Activated CD4-positive, alpha-beta T cell treated with anti-CD3 and anti-CD28 coated beads, Interleukin-2, amount 50 U/mL, for 4 hours (primary cell): ENCODE results near the gene TERF2IP.
A peak's percentile ranks its signal among the peaks of the same experiment; 100 is the strongest.

ENCODE experiments used
- DNase-seq, 2 experiments: peaks; one replicate each; pipeline ENCODE4 v3.0.0-alpha.2; 2020

TERF2IP gene, protein sequence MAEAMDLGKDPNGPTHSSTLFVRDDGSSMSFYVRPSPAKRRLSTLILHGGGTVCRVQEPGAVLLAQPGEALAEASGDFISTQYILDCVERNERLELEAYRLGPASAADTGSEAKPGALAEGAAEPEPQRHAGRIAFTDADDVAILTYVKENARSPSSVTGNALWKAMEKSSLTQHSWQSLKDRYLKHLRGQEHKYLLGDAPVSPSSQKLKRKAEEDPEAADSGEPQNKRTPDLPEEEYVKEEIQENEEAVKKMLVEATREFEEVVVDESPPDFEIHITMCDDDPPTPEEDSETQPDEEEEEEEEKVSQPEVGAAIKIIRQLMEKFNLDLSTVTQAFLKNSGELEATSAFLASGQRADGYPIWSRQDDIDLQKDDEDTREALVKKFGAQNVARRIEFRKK

DNA sequence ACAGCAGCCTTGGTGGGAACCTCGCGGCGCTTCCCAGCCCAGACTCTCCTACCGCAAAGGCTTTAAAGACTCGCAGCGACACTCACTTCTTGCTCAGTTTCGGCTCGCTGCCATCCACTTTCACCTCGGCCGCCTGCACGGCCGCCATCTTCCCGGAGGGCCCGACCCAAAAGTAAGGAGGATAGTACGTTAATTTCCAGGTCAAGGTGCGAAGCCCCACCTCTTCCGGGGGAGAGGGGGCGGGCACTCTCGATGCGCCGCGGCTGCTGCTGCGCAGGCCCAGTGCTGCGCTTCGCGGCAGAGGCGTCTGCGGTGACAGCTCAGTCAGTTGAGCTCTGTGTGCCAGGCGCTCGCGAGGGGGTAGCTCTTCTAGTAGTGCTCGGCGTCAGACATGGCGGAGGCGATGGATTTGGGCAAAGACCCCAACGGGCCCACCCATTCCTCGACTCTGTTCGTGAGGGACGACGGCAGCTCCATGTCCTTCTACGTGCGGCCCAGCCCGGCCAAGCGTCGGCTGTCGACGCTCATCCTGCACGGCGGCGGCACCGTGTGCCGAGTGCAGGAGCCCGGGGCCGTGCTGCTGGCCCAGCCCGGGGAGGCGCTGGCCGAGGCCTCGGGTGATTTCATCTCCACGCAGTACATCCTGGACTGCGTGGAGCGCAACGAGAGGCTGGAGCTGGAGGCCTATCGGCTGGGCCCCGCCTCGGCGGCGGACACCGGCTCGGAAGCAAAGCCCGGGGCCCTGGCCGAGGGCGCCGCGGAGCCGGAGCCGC is at the start of gene TERF2IP, which contains the start of gene KARS1:
Gene TERF2IP, plus strand, starts transcription at position 282 of the 773 bp plus-strand sequence. Its CDS starts 110 bp downstream, at position 392.
Gene KARS1, minus strand, starts transcription at position 174 of the 773 bp plus-strand sequence. Its CDS starts 26 bp downstream, at position 148.
- peak; percentile 91 to 93 for DNase-seq

DNA sequence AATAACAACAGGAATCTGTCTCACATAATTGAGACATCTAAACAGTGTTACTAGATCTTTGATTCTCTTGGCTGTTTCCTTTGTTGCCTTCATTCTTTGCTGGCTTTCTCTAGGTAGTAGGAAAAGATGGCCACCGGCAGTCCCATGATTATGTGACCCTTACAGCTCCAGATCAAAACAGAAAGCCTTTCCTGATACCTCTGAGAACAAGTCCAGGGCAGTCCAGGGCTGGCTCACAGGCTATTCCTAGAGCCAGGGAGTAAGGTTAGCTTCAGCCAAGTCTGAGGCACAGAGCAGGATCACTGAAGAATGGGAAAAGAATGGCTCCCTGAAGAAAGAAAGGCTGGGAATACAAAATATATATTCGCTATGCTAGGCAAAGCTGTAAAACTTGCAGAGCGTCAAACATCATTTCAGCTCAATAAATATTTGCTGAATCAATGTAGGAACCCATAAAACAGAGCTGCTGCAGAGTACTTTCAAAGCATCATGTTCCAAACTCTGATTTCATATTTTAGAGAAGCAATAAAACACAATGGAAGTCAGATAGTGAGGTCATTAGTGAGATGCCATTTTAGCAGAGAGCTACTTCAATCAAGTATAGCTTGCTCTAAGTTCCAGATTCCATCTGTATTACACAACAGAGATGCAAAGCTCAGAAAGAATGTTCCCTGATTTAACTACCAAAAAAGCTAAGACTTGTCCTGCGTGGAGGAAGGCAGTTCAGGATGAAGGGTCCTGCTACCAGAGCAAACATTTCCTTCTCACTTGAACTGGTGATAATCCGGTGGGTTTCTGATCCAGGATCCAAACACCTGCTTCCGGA is 47.9 kb upstream of the TERF2IP start:
- DNase-seq, result no peak

DNA sequence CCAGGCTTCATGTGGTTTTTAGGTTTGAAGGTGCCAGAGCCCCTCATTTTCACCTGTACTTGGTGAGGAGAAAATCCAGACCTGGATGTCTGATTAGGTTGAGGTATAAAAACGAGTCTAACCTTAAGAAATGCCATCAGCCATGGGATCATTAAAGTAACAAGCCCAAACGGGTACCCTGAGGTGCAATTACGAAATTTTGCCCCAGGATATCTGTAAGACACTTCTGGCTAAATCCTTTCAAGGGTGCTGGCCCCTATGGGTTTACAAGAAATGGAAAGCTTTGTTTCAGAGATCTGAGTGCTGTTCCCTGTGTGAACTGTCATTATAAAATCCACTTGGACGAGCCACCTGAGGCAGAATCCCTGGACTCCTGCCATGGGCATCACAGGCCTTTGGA is 44.3 kb upstream of the TERF2IP start:
- DNase-seq, result no peak

DNA sequence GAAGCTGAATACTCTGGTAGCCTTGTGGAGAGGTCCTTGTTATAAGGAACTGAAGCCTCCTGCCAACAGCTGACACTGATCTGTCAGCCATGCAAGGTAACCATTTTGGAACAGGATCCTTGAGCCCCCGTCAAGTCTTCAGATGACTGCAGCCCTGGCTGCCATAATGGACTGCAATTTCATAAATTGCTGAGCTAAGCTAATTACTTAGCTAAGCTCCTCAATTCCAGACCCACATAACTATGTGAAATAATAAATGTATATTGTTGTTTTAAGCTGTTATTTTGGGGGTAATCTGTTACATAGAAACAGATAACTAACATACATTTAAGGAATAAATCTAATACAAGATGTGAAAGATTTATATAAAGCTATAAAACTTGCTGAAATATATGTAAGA is 41.1 kb upstream of the TERF2IP start:
- no peak for DNase-seq

DNA sequence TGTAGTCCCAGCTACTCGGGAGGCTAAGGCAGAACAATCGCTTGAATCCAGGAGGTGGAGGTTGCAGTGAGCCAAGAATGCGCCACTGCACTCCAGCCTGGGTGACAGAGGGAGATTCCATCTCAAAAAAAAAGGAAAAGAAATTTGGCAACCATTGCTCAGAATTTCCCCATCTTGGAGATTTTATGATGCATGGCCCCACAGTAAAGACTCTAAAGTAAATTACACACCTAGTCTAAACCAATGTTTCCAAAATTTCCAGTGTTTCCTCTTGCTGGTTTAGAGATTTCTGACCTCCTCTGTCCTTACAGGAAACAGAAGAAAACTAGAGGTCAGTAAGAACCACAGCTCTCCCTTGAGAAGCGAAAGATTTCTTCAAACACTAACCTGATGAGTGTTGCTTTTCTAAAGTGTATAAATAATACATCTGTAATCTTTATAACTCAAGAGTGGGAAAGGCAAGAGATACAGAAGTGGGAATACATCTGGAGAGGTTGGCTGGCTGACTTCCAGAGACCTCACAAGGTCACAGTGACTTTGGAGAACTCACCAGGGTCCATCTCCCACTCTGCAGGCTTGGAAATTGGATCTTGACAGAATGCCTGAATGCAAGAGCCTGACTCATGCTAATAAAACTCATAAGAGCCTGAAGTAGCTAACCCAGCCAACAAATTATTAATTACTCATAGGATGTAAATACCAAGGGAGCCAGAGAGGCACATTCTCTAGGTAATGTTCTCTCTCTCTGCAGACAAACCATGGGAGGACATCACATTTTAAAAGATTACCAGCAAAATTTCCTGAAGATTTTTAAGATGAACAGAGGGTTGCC is 33.3 kb upstream of the TERF2IP start:
- no peak for DNase-seq

DNA sequence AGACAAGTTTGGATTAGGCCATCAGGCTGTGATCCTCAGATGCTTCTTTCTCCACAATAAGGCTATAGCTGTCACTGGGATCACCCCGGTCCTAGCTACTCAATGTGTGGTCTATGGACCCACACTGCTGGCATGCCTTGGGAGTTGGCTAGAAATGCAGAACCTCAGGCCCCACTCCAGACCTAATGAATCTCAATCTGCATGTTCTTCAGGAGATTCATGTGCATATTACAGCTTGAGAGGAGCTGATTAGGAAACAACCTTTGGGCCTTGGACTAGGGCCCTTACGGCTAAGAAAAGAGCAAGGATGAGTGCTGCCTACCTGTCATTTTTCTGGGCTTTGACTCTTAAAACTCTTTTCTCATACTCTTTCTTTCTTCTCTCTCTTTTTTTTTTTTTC is 32.0 kb upstream of the TERF2IP start:
- no peak for DNase-seq

DNA sequence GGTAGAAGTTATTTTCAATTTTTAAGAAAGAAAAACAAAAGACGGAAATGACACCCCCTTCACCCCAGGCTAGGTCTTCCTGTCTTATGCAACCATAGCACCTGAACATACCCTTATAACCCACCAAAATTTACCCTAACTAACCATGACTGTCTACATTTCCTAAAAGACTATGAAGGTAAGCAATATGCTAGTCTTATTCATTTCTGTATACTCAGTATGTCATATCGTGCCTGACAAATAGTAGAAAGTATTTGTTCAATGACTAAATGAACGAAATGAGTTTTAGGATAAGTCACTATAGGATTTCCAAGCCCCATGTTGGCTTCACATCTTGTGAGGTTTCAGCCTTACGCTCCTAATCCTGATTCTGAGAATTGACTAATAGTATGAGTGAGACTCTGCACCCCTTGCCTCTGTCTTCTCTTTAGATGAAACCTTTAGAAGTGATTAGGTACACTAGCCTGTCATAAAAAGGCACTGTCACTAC is 31.0 kb upstream of the TERF2IP start:
- no peak for DNase-seq

DNA sequence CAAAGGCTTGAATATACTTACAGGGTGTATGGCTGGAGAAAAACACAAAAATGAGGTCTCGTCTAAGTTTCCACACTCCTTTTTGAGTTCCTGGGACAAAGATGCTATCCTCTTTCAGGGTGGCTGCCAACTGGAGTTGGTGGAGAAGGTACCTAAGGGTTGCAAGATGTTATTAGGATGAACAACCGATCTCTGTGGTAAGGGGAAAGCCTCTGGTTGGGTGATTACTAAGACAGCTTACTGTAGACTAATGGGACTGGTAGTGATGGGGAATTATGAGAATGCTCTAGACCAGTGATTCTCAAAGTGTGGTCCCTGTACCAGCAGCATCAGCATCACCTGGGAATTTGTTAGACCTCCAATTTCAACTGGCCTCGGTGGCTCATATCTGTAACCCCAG is 30.5 kb upstream of the TERF2IP start:
- no peak for DNase-seq

DNA sequence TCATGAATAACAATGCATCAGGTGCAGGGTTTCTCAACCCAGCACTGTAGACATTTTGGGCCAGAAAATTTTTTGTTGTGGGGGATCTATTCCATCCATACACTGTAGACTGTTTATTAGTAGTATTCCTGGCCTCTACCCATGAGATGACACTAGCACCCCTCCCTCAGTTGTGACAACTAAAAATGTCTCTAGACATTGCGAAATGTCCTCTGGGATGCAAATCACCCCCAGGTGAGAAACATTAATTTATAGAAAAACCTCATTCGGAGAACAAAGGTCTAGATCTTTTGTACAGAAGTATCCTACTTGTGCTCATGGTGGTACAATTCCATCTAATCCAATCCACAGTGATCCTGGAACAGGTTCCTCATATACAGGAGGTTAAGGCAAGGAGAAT is 28.8 kb upstream of the TERF2IP start:
- no peak for DNase-seq

DNA sequence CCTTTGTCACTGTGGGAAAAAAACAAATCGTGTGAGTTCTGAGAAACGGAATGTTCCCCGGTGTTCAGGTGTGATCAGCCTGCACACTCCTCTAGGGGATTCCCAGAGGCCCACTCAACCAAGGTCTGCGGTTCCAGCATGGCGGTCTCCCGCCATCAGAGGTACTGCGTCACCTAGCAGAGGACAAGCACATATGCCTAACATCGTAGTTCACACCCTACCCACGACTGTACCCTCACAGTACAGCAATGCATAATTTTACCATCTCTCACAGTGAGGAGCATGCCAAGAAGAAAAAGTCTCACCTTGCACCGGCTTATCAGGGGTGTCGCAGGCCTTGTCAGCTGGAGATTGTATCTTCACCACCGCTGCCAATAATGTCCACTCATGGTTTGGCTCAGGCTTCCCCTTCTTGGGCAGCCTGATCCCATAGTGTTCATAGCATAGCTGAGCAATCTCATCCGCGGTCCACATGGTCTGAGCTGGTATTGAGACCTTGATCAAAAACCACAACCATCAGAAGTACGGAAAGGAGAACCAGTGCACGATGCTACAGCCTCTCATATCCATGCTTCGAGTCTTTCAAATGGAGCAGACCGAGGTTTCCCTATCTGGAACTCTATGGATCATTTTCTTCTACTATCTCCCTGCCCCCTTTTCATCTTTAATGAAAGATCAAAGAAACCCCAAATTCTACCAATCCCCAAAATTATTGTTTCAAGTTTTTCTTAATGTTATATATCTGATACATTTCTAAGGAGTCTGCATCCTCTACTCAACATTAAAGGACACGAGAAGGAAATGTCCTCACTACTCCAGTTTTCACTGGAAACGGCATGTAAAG is 27.0 kb upstream of the TERF2IP start:
- DNase-seq, result peak; percentile 9 to 17

DNA sequence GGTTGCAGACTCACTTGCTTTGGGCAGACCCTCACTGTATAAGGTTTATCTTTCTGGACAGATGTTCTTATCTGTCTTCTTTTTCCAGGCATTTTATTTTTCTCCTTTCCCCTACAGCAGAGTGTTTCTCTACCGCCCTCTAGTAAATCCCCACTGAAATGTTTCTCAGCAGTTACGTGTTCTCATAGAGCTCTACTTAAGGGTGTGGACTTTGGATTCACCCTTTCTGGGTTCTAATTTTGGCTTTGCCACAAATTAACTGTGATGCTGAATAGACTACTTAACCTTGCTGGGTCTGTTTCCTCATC is 26.4 kb upstream of the TERF2IP start:
- DNase-seq, result no peak

DNA sequence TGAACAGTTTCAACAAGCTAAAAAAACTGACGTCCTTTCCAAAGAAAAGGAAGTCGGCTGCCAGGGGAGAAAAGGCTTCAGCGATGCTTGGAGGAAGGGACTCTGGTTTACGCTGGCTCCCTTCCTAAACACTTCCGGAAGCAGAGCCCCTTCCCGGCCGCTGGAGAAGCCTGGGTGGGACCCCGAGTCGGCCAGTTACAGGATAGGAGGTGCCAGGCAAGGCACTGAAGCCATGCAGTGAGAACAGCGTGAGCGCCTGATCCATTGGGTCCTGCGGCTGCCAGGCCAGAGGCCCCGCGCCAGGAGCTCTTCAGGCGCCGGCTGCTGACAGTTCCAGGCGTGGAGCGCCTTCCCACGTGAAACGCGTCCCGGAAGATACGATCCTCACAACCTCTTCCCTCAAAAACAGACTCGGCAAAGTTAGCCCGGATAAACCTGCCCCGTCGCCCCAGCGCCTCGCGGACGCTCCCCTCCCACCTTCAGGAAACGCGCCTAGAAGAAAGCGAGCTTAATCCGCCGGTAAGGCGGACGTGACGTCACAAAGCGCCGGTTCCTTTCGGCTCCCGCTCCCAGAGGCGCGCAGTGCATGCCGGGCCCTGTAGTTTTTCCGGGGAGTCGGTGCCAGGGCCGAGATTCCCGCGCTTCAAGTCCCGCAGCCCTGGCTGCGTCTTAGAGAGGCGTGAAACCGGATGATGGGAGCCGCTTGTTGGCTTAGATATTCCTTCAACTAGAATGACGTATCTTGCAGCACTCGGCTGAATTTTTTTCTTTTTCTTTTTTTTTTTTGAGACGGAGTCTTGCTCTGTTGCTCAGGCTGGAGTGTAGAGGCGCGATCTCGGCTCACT is 24.6 kb upstream of the TERF2IP start, which contains the start of gene ADAT1:
Gene ADAT1, minus strand, starts transcription at position 521 of the 845 bp plus-strand sequence. CDS start 2,482 bp downstream, outside the sequence.
- DNase-seq, result peak; percentile 96 to 97

DNA sequence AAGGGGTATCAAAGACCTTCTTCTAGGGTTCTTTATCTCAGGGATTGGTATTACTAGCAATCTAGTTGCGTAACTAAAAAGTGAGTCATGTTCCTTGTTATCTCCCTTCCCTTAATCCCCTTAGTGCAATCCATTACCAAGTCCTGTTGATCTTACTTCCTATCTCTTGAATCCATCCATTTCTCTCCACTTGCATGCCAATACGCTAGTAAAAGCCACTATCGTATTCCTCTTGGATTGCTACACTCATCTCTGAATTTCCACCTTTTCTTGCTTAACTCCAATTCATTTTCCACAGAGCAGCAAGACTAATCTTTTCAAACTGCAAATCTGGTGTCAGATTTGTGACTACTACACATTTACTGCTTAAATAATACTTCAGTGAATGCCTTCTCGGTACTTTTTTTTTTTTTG is 22.6 kb upstream of the TERF2IP start:
- DNase-seq, result no peak

DNA sequence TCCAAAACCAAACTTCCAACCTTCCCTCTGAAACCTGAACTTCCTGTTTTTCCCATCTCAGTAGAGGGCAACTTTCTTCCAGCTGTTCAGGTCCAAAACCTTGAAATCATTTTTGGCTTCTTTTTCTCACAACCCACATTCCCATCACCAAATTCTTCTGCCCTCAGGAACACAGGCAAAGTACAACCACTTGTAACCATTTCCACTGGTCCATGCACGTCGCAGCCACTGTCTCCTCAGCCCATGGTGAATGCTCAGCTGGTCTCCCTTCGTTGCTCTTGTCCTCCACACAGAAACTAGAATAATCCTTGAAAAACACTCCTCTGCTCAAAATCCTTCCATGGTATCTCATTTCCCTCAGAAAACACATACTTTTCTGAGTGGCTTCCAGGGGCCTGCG is 20.8 kb upstream of the TERF2IP start:
- no peak for DNase-seq

DNA sequence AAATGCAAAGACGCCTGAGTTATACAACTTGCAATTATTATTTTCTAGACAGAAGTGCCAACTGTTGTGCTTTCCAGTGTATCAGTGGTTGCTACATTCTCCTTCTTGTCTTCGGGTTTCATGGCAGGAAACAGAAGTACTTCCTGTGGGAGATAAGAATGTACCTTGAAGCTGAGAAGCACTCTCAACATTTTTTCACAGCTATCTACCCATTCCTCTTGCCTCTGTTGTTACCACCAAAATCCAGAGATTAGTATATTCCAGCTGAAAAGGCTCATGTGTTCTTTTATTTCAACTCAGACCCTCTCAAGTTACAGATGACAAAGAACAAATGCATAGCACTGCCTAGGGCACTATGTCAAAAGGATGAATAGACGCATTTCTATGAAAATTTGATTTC is 19.7 kb upstream of the TERF2IP start:
- no peak for DNase-seq

DNA sequence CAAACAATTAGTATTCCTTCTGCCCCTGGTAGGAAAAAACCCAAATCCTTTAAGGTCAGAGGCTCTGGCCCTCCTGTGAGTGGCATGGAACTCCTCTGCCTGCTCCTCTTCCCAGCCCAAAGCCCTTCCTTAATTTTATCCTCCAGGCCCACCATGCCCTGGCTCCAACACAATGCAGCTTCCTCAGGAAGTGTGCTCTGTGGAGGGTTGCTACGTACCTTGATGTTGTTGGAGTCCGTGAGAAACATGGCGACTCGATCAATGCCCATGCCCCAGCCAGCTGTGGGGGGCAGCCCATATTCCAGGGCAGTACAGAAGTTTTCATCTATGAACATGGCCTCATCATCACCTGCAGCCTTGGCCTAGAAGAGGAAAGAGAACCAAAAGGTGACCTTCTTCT is 19.2 kb upstream of the TERF2IP start:
- no peak for DNase-seq

DNA sequence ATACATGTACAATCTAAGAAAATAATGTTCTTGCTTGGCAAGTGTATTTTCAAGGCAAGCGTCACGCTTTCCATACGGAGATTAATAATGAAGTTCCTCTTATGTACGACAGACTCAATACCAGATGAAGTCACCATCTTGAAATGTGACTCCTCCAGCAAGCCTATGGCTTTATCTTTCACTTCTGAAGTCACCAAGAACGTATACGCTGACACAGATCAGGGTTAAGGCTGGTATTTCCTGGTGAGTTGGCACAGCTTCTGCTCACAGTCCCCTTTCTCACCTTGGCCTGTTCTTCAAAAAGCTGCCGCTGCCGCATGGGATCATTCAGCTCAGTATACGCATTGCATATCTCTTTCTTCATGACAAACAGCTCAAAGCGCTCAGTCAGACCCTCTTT is 18.4 kb upstream of the TERF2IP start:
- DNase-seq, result no peak

DNA sequence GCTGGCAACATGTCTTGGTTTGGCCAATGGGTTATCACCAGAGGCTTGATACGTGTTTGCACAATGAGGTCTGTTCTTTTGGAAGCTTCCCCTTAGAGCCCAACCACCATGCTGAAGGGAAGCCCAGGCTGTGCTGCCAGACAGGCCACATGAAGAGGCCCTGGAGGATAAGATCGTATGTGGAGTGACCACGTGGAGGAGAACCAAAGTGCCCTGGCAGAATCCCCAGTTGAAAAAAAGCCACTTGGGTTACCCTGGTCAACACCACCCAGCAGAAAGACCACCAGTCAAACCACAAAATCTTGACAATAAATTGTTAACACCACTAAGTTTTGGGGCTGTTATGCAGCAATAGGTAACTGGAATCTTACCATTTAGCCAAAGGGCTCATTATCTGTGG is 17.5 kb upstream of the TERF2IP start:
- no peak for DNase-seq

DNA sequence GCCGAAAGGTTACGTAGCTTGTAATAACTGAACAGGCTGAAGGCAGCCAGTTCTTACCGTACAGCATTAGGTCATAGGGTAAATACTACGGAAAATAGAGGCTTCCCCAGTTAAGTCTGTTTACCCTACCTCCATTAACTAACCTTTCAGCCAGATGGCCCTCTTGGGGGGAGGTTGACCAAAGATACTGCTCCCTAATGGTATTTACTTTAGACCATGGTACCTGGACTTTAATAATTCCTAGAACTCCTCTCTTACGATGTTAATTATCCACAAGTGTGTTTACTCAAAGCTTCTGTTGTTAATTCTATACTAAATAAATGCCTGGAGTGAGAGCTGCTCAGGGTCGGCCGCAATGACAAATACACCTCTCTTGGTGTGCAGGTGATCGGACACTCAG is 14.7 kb upstream of the TERF2IP start:
- DNase-seq, result no peak

DNA sequence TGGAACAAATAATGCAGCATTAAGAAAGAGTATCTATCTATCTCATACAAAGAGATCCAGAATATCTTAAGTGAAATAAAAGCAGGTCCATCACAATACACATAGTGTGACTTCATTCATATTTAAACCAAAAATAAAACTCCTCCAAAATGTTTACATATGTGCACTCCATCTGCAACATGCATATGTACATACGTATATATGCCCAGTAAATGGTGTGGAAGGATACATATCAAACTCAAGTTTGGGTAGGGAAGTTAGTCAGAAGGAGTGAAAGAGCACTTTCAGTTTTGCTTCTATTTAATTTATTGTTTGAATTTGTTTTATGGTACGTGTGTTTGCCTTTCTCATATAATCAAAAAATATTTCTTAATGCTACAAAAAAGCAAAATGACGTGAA is 12.5 kb upstream of the TERF2IP start:
- DNase-seq, result no peak
